Ecto neural progenitor cell (in vitro differentiated cells): Measurements from ENCODE around the gene APOM.

Experiments
- DNase-seq: peaks from one replicate; pipeline ENCODE4 v3.0.0-alpha.2; 2018; ENCODE audit warnings: low spot score

The APOM gene

DNA sequence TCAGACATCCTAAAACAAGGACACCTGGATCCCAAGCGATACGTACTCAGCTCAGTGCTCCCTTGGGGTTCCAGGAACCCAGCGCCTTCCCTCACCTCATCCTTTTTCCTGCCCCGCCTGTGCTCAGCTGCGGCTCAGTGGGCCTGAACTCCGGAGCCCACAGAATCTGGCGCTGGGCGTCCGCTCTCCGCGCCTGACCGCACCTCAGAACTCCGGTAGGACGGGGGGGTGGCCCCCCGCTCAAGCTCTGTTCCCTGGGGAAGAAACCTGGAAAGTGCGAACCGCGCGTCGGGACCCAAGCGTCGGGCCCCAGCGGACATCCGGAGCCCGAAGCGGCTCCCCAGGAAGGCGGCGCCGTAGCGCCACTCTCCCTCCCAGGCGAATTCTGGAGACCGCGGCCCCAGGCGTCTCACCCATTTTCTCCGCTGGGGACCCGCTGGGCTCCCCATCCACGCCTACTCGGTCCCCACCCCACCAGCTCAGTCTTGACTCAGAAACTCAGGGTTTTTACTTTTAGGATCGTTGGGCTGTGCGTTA lies 25.5 kb downstream of the APOM start:
- DNase-seq, result peak; percentile 61

DNA sequence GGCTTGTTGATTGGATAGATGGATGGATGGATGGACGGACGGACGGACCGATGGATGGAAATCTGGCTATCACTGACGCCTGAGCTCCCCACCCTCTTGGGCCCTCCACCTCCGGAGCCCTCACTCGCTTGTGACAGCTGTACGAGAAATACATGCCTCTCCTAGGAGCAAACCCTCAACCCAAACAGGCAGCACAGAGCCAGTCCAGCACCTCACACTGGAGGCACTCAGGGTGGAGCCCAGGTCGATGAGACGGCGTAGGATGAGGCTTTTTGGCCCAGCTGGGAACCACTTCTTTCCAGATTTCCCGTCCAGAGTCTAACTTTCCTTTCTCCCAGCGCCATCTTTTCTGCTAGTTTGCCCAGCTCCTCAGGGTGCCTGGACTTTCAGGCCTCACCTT lies 27.9 kb downstream of the APOM start:
- no peak for DNase-seq

GRCh38 chr6:31686483-31686882 lies 30.8 kb downstream of the APOM start:
- no peak for DNase-seq

DNA sequence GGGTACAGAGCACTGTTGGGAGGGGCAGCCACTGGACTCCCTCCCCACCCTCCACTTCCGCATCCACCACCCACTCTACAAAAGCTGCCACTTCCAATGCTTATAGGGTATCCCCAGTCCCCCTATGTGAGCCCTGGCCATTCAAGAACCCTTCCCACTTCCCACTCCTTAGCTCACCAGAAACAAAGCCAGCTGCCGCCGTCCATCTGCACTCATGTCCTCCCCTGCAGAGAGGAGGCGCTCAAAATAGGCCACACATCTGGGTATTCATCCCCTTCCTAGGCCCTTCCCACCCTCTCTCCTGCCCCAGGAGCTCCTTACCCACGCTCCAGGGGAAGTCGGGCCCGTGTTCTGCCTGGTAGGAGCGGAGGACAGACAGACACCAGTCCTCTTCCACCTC lies 31.6 kb downstream of the APOM start:
- DNase-seq, result no peak

DNA sequence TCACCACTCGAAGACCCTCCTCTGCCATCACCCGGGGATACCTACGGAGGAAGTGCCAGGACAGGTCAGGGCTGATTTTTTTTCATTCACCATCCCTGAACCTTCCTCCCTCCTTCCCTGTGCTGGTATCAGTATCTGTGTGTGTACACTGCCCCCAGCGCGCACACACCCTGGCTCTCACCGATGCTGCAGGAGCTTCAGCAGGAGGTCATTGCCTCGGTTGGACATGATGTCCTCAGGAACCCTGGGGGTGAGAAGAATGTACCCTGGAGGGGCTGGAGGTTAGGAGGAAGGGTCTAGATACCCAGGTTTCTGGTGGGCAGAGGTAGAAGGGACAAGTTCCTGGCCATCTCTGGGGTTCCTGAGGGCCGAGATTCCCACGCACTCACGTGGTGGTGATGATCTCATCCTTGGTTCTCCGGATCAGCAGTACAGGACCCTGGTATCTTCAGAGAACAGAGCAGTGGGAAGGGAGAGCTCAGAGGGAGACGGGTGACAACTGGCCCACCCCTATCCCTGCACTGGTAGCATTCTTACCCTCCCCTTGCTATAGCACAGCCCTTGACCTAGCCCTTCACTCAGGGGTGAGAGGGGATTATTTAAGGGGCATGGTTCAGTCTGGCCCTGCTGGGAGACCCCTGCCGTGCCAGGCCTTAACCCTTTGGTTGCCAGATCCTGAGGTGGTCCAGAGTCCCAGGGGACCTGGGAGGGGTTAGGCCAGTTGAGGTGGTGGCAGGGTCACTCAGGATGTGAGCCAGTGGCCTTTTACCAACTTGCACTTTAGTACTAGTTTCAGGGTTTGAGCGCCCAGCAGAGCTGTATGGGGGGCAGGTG lies 32.4 kb downstream of the APOM start:
- DNase-seq, result no peak

- DNase-seq, result no peak
Measured at GRCh38 chr6:31689249-31690110, 33.8 kb downstream of the APOM start.

- DNase-seq, result no peak
Measured at GRCh38 chr6:31690231-31691077, 34.8 kb downstream of the APOM start.

- DNase-seq, result no peak
Measured at GRCh38 chr6:31691078-31691463, 35.4 kb downstream of the APOM start.

DNA sequence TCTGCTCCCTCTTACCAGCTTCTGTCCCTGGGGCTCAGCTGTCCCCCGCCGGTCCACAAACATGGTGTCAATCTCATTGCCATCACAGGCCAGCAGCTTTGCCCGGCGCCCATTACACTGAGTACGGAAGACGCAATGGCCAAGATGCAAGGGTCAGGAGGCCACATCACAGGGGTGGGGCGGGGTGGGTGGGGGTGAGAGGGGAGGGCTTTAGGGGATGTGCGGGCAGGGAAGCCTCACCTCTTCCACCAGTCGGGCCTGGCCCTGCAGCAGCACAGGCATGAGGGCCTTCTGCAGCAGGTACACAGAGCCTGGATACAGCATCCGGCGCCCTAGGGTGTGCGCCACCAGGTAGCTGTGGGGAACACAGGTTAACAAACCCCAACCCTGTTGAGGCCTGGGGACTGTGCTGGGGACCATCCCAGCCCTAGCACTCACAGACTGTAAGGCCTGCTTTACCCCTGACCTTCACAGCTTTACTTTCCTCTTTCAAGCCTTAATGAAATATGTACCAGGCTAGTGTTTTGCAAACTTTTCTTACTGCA lies 35.9 kb downstream of the APOM start:
- no peak for DNase-seq

- no peak for DNase-seq
Measured at GRCh38 chr6:31692353-31692752, 36.7 kb downstream of the APOM start.

GRCh38 chr6:31692886-31693285 lies 37.2 kb downstream of the APOM start:
- no peak for DNase-seq

GRCh38 chr6:31693535-31693934 lies 37.8 kb downstream of the APOM start:
- no peak for DNase-seq

GRCh38 chr6:31697555-31697954 lies 41.9 kb downstream of the APOM start:
- DNase-seq, result no peak

GRCh38 chr6:31700740-31701401 lies 45.2 kb downstream of the APOM start:
- DNase-seq, result no peak

DNA sequence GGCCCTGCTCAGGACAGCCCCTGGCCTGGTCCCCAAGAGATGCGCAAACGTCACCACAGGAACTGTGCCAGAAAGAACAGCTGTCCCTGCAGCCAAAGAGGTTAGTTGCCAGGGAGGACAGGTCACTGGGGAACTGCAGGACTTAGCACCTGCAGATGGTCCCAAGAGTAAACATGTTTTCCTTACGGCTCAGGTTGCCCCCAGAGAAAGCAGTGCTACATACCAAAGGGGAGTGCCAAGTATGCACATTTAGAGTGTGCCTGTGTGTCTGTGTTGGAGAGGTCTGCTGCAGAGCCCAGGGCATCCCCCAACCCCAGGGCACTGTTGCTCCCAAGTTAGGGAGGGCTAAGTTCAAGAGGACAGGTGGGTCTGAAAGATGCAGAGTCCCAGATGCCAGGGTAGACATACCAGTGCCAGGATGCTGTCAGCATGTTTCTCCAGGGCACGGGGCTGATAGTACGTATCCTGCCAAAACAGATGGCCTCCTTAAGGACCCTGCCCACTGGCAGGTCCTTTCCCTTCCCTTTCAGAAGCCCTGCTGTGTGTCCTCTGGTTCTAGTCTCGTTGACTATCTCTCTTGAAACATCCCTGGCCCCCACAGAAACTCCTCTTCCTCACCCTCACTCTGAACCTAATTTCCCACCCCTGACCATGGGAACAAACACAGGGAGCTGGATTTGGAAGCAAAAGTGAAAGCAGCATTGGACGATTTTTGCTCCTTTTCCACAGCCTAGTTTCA lies 46.1 kb downstream of the APOM start:
- DNase-seq, result no peak

- DNase-seq, result no peak
Measured at GRCh38 chr6:31702405-31702818, 46.7 kb downstream of the APOM start.

GRCh38 chr6:31702819-31703716 lies 47.4 kb downstream of the APOM start, which contains the start of gene ABHD16A:
Gene ABHD16A (minus strand): TSS chr6:31703324. CDS start chr6:31703281, 43 bp downstream.
- DNase-seq, result peak; percentile 97

DNA sequence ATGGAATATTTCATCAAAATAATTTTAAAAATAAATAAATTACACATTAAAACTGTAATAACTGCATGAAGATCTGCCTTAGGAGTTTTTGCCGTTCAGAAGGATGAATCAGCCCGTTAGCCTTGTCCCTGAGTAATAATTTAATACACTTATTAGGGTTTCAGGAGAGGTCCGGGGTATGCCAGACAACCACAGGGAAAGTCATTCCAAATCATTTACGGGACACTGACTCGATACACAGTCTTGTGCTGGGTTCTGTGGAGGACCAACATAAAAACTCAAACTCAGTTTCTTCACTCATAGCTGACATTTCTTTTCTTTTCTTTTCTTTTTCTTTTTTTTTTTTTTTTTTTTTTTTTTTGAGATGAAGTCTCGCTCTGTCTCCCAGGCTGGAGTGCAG lies 50.2 kb downstream of the APOM start:
- DNase-seq, result no peak

DNA sequence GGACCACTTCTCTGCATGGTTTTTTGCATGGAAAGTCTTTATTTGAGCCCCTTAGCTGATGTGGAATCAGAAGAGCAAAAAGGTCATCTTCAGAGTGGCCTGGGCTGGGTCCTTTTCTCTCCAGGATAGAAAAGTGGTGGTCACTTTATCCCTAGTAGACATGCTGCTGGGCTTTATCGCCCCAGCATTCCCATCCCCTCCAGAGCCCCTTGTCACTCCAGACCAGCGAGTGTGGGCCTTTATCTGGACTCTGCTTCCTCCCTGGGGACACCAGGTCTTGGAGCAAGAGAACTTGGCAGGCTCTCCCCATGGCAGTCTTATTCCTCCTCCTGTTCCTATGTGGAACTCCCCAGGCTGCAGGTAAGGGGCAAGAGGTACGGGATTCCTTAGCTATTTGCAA lies 50.9 kb downstream of the APOM start, which contains the start of gene LY6G6F:
Gene LY6G6F (plus strand): TSS at position 268 of the 400 bp plus-strand sequence. CDS start 41 bp downstream, at position 309.
- DNase-seq, result no peak
